Caco-2 (cell line): ENCODE measurements around the gene MYRF. TPM values are rescaled to one million over a fixed set of nuclear protein-coding genes. Genes with fewer than 3 reads are reported as not detected.

Source experiments
- BruUV-seq: library from RNA; stranded (reverse); fragments of 400-500 nt; replicated peaks from 2 replicates; lab custom pipeline; 2021; lab: Mats Ljungman, UMichigan
- CTCF ChIA-PET: fragments of 300-600 bp; sonication (Branson Sonifier 250); formaldehyde crosslinking; loops from one replicate; lab custom pipeline; 2022; ENCODE audit warnings: antibody characterized with exemption; lab: Charles Lee
- POLR2A ChIA-PET: fragments of 300-600 bp; sonication (Branson Sonifier 250); formaldehyde crosslinking; loops from one replicate; lab custom pipeline; 2022; ENCODE audit warnings: antibody characterized with exemption; lab: Charles Lee
- DNase-seq, 2 experiments: peaks; one replicate each; pipeline versions ENCODE4 v3.0.0 to v3.0.0-alpha.2; 2020 to 2022
- H3K27me3 ChIP-seq: replicated peaks from 2 replicates; pipeline ENCODE4 v1.6.0; 2011; ENCODE audit warnings: low read length; ENCODE audit not compliant: control insufficient read depth, insufficient read depth
- H3K36me3 ChIP-seq: 2 replicates; pipeline ENCODE4 v1.5.1; 2011; ENCODE audit warnings: low read length; ENCODE audit not compliant: control insufficient read depth, insufficient read depth
- H3K4me1 ChIP-seq: fragments of 250-450 bp; sonication (Bioruptor Pico); 2 replicates; pipeline ENCODE4 v1.5.1; 2020; ENCODE audit warnings: mild to moderate bottlenecking
- H3K4me3 ChIP-seq: 2 replicates; pipeline ENCODE4 v1.5.1; 2011; ENCODE audit warnings: low read depth, mild to moderate bottlenecking, control low read depth, low read length
- H3K9me3 ChIP-seq: fragments of 250-450 bp; sonication (Bioruptor Pico); 2 replicates; pipeline ENCODE4 v1.5.1; 2020; ENCODE audit warnings: mild to moderate bottlenecking, moderate library complexity
- H3K27ac Mint-ChIP-seq: one replicate; pipeline ENCODE4 v1.8.0; 2022; ENCODE audit warnings: mixed read lengths; ENCODE audit not compliant: unreplicated experiment
- H3K27me3 Mint-ChIP-seq: one replicate; pipeline ENCODE4 v1.8.0; 2022; ENCODE audit warnings: mixed read lengths; ENCODE audit not compliant: insufficient read depth, unreplicated experiment
- H3K36me3 Mint-ChIP-seq: one replicate; pipeline ENCODE4 v1.8.0; 2022; ENCODE audit warnings: mild to moderate bottlenecking, mixed read lengths; ENCODE audit not compliant: insufficient read depth, unreplicated experiment
- H3K4me1 Mint-ChIP-seq: one replicate; pipeline ENCODE4 v1.8.0; 2022; ENCODE audit warnings: low read depth, mixed read lengths; ENCODE audit not compliant: unreplicated experiment
- H3K4me3 Mint-ChIP-seq: one replicate; pipeline ENCODE4 v1.8.0; 2022; ENCODE audit warnings: mild to moderate bottlenecking, moderate library complexity, mixed read lengths; ENCODE audit not compliant: unreplicated experiment
- H3K9me3 Mint-ChIP-seq: one replicate; pipeline ENCODE4 v1.8.0; 2022; ENCODE audit warnings: mixed read lengths; ENCODE audit not compliant: unreplicated experiment
- intact Hi-C: fragments of 100-400 bp; cut with micrococcal nuclease; formaldehyde crosslinking; loops from one replicate; pipeline ENCODE4 v1.10.0; 2022; ENCODE audit not compliant: unreplicated experiment
- total RNA-seq: library from RNA; stranded (reverse); gene quantifications from 2 replicates; pipeline ENCODE4 v1.2.3, GENCODE V29; 2022
- TF ChIP-seq, protein P1 (sequence below), 2 experiments: fragments of 200-600 bp in 1 of 2; IDR thresholded peaks; 1 replicate in 1 of 2; 2 replicates in 1 of 2; pipeline versions ENCODE4 v1.5.1 to v1.8.0; 2011 to 2022; ENCODE audit warnings: antibody characterized with exemption in 1 of 2, control low read depth in 1 of 2, inconsistent platforms in 1 of 2, low read depth in 1 of 2, low read length in 1 of 2, mild to moderate bottlenecking in 1 of 2, moderate library complexity in 1 of 2; ENCODE audit not compliant: insufficient read depth in 1 of 2, severe bottlenecking in 1 of 2, unreplicated experiment in 1 of 2

The MYRF gene
- total RNA-seq, 1 experiment from 2014 or later = 169 TPM

DNA sequence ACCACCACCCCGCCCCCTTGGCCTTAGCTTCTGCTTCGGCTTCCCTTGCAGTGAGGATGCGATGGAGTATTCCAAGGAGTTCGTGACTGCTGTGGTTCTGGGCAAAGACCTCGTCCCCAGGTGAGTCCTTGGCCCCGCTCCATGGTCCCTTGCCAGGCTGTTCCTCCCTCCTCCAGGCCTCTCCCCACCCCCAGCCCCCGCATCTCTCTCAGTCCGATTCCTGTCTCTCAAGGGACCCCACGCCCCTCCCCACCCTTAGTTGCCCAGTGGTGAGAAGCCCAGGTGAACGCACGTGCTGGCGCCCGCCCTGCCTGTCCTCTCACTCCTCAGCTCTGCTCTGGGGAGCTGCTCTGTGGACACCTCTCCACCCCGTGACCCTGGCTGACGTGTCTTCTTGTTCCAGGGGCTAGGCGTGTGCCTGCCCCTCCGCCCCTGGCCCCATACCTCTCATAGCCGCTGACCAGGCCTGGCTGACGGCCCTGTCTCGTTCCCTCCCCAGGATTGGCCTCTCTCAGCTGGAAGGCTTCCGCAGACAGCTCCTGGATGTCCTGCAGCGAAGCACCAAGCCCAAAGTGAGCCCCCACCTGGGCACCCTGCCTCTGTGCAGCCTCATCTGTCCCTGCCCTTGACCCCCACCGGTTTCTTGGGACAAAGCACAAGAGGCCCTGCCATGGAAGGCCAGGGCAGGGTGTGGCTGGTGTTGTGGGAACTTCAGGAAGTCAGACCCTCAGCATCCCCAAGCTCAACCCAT is 14.6 kb upstream of the MYRF start:
- Mint-ChIP-seq H3K27ac (no peak overlapping the region), H3K27me3 (no peaks in the 10 kb centered on the region), H3K4me3 (no peak overlapping the region), H3K36me3 (peaks cover 30% of the 10 kb centered on the region), H3K4me1 (peaks cover 9% of the 10 kb centered on the region), H3K9me3 (no peaks in the 10 kb centered on the region)
- H3K4me1 ChIP-seq = no peaks in the 10 kb centered on the region
- H3K36me3 ChIP-seq = peaks cover 9% of the 10 kb centered on the region
- H3K4me3 ChIP-seq = no peak overlapping the region
- POLR2A ChIA-PET = no interaction called here
- intact Hi-C loops = no loop called here
- no peaks in the 10 kb centered on the region for H3K27me3 ChIP-seq
- TF ChIP-seq, protein P1, sequence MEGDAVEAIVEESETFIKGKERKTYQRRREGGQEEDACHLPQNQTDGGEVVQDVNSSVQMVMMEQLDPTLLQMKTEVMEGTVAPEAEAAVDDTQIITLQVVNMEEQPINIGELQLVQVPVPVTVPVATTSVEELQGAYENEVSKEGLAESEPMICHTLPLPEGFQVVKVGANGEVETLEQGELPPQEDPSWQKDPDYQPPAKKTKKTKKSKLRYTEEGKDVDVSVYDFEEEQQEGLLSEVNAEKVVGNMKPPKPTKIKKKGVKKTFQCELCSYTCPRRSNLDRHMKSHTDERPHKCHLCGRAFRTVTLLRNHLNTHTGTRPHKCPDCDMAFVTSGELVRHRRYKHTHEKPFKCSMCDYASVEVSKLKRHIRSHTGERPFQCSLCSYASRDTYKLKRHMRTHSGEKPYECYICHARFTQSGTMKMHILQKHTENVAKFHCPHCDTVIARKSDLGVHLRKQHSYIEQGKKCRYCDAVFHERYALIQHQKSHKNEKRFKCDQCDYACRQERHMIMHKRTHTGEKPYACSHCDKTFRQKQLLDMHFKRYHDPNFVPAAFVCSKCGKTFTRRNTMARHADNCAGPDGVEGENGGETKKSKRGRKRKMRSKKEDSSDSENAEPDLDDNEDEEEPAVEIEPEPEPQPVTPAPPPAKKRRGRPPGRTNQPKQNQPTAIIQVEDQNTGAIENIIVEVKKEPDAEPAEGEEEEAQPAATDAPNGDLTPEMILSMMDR (IDR thresholded peaks at IDR 0.05; ENCODE audit: insufficient read depth in 1 of 2, low read depth in 1 of 2, low read length in 1 of 2, severe bottlenecking in 1 of 2, unreplicated experiment in 1 of 2) = no peak
- no peak for DNase-seq
- no TSS peak for BruUV-seq
- no peaks in the 10 kb centered on the region for H3K9me3 ChIP-seq
- CTCF ChIA-PET = interaction anchor here (0.8 to 1.3 kb wide), 2 partner anchors 10 kb away, joined by 3 to 4 read pairs; no protein-coding TSS in a partner anchor

DNA sequence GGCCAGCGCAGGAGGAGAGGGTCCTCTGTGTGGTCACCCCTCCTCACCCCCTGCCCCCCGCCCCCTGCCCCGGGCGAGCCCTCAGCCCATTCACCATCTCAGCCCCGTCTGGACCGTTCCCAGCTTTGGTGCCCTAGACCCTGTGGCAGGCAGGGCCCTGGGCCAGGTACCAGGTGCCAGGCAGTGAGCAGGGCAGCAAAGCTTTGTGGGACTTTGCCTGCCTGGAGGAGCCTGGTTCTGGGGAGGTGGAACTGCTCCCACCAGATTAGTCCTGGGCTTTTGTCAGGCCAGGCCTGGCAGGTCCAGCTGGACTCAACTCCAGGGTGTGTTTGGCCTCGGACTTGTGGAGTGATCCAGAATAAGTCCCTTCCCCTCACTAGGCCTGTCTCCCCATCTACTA is 13.7 kb upstream of the MYRF start:
- CTCF ChIA-PET = no interaction called here

DNA sequence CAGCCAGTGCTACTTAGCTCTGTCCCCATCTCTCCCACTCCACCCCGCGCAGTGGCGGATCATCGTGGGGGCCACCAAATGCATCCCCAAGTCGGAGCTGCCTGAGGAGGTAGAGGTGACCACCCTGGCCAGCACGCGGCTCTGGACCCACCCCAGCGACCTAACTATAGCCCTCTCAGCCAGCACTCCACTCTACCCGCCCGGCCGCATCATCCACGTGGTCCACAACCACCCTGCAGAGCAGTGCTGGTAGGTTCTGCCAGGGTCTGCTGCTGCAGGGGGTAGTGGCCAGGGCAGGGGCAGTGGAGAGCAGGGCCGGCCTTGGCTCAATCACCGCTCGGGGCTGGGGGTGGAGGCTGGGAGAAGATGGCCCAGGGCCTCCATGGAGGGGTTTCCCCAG is 13.0 kb upstream of the MYRF start:
- CTCF ChIA-PET = no interaction called here
- no peaks in the 10 kb centered on the region for H3K4me1 Mint-ChIP-seq
- TF ChIP-seq, protein P1 (IDR thresholded peaks at IDR 0.05; ENCODE audit: insufficient read depth in 1 of 2, low read depth in 1 of 2, low read length in 1 of 2, severe bottlenecking in 1 of 2, unreplicated experiment in 1 of 2) = no peak

More for the DNA sequence above, 13.7 kb upstream of the MYRF start:
- Mint-ChIP-seq H3K4me3 (no peak overlapping the region), H3K36me3 (peaks cover 23% of the 10 kb centered on the region), H3K9me3 (no peaks in the 10 kb centered on the region), H3K27me3 (no peaks in the 10 kb centered on the region), H3K4me1 (peaks cover under 1% of the 10 kb centered on the region), H3K27ac (no peak overlapping the region)
- Histone ChIP-seq H3K36me3 (peaks cover 9% of the 10 kb centered on the region), H3K9me3 (no peaks in the 10 kb centered on the region), H3K4me3 (no peak overlapping the region), H3K4me1 (no peaks in the 10 kb centered on the region), H3K27me3 (no peaks in the 10 kb centered on the region)
- DNase-seq = no peak
- BruUV-seq = no TSS peak
- TF ChIP-seq, protein P1 (IDR thresholded peaks at IDR 0.05; ENCODE audit: insufficient read depth in 1 of 2, low read depth in 1 of 2, low read length in 1 of 2, severe bottlenecking in 1 of 2, unreplicated experiment in 1 of 2) = no peak
- POLR2A ChIA-PET = no interaction called here
- intact Hi-C loops = no loop called here

More for the DNA sequence above, 13.0 kb upstream of the MYRF start:
- no peaks in the 10 kb centered on the region for H3K27me3 Mint-ChIP-seq
- no peak overlapping the region for H3K4me3 Mint-ChIP-seq
- Histone ChIP-seq H3K4me1 (no peaks in the 10 kb centered on the region), H3K4me3 (no peak overlapping the region), H3K9me3 (no peaks in the 10 kb centered on the region), H3K27me3 (no peaks in the 10 kb centered on the region), H3K36me3 (peaks cover 11% of the 10 kb centered on the region)
- POLR2A ChIA-PET = no interaction called here
- H3K27ac Mint-ChIP-seq = no peak overlapping the region
- no peak for DNase-seq
- H3K36me3 Mint-ChIP-seq = peaks cover 21% of the 10 kb centered on the region
- intact Hi-C loops = no loop called here
- no peaks in the 10 kb centered on the region for H3K9me3 Mint-ChIP-seq
- BruUV-seq = no TSS peak
